HTR-8/SVneo (cell line): ENCODE measurements around the gene FOXM1.

Experiments used
- DNase-seq: peaks from one replicate; pipeline ENCODE4 v3.0.0; 2011; ENCODE audit warnings: low spot score, mixed read lengths; ENCODE audit not compliant: insufficient read length
- FAIRE-seq: peaks from 2 replicates; lab custom pipeline; 2011; peaks lifted over from hg19 to GRCh38; lab: Jason Lieb, UNC

The FOXM1 gene

DNA sequence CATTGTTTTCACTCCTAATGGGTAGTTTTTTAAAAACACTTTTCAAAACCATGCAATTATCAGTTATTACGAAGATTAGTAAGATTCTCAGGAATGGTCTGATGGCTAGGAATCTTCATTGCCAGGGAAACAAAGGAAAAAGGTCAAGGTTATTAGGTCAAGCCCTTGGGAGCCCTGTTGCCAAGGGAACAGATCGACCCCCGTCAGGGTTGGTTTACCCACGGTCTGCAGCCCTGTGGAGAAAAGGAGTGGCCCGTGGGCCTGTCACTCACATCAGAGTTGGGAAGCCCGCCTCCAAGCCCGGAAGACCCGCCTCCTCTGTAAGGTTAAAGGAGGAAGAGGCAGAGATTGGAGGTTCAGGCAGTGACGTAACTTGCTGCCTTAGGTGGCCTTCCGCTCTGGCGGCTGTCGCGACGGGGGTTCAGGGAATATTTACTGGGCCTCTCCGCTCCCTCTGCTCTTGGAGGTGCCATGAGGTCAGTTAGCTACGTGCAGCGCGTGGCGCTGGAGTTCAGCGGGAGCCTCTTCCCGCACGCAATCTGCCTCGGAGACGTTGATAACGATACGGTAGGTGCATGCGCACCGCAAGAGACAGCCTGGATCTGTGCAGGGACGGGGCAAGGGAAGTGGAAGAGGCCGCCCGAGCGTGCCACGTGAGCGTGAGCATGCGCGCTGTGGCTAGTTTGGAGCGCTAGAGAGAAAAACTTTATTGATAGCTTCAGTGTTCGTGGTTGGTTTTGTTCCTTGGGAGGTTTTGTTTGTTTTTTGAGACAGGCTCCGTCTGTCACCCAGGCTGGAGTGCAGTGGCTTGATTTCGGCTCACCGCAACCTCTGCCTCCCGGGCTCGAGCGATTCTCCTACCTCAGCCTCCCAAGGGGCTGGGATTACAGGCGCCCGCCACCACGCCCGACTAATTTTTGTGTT is 64.4 kb downstream of the FOXM1 start, which contains the start of gene ITFG2:
TSS of gene ITFG2 (plus strand) at position 379 of the 924 bp plus-strand sequence. CDS start at position 472, 93 bp downstream.
- DNase-seq (peak; percentile 99), FAIRE-seq (peak; percentile 94)

DNA sequence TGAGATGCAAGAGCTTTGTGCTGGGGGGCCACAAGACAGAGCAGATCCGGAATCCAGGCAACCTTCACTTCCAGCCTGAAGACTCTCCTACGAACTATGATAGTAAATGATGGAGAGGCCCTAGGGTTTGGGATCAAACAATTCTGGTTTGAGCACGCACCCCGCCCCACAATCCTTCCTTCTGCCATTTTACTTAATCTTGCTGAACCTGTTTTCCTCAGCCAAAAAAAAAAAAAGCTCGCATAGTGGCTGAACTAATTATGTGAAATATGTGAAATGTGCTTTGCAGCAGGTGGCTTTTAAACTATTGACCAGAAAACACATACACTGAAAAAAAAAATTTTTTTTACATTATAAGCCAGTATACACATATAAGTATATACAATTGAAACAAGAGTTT is 65.2 kb downstream of the FOXM1 start:
- no peak for DNase-seq
- no peak for FAIRE-seq
